ENCODE results near the gene CACNA1C.

DNA sequence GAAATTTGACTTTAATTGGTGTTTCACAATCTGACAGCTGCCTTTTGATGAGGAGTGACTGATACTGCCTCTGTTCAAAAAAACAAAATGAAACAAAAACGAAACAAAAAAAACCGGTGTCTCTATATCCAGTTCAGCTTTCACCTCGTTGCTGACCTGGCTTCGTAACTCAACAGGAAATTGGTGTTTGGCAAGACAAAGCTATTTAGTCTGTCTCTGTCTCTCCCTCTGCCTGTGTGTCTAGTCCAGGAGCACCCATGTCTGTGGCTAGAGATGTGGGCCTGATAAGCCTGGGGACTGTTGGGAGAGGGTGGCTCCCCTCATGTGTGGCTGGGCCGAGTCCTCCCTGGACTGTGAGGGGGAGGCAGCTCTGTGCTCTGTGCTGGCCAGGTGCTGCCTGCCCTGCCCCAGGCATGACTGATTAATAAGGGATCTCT lies 11.3 kb downstream of the CACNA1C start:
- TF ChIP-seq, protein P1, sequence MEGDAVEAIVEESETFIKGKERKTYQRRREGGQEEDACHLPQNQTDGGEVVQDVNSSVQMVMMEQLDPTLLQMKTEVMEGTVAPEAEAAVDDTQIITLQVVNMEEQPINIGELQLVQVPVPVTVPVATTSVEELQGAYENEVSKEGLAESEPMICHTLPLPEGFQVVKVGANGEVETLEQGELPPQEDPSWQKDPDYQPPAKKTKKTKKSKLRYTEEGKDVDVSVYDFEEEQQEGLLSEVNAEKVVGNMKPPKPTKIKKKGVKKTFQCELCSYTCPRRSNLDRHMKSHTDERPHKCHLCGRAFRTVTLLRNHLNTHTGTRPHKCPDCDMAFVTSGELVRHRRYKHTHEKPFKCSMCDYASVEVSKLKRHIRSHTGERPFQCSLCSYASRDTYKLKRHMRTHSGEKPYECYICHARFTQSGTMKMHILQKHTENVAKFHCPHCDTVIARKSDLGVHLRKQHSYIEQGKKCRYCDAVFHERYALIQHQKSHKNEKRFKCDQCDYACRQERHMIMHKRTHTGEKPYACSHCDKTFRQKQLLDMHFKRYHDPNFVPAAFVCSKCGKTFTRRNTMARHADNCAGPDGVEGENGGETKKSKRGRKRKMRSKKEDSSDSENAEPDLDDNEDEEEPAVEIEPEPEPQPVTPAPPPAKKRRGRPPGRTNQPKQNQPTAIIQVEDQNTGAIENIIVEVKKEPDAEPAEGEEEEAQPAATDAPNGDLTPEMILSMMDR (conservative IDR thresholded peaks at IDR 0.05; ENCODE audit: low read length) = no peak
- TF ChIP-seq EZH2phosphoT487 (IDR thresholded peaks at IDR 0.05; ENCODE audit: borderline replicate concordance, low read depth, low read length) = no peak
